ENCODE measurements around the gene ZBTB40.

The ZBTB40 gene

GRCh38 chr1:22552021-22552420 is 100.4 kb downstream of the ZBTB40 start:
- no peak for DNase-seq (ENCODE audit: low read depth in 2 of 3, low spot score in 2 of 3)

GRCh38 chr1:22553104-22553880 is 101.6 kb downstream of the ZBTB40 start:
- DNase-seq (ENCODE audit: low read depth in 2 of 3, low spot score in 2 of 3): no peak

- DNase-seq (ENCODE audit: low read depth in 2 of 3, low spot score in 2 of 3): no peak
These were observed 102.4 kb downstream of the ZBTB40 start for GRCh38 chr1:22553991-22554522.

GRCh38 chr1:22555371-22555656 is 103.7 kb downstream of the ZBTB40 start:
- no peak for DNase-seq (ENCODE audit: low read depth in 2 of 3, low spot score in 2 of 3)

- DNase-seq (ENCODE audit: low read depth in 2 of 3, low spot score in 2 of 3): no peak
These were observed 104.9 kb downstream of the ZBTB40 start for GRCh38 chr1:22556391-22557104.

- DNase-seq (ENCODE audit: low read depth in 2 of 3, low spot score in 2 of 3): no peak
These were observed 105.8 kb downstream of the ZBTB40 start for GRCh38 chr1:22557341-22557950.

- no peak for DNase-seq (ENCODE audit: low read depth in 2 of 3, low spot score in 2 of 3)
These were observed 111.2 kb downstream of the ZBTB40 start, which contains the start of gene EPHA8 for GRCh38 chr1:22562584-22563583. EPHA8 (plus strand) TSS chr1:22563489; CDS start chr1:22563636, 147 bp downstream.

GRCh38 chr1:22563671-22564602 is 112.3 kb downstream of the ZBTB40 start:
- DNase-seq (ENCODE audit: low read depth in 2 of 3, low spot score in 2 of 3): no peak

GRCh38 chr1:22566161-22566560 is 114.5 kb downstream of the ZBTB40 start:
- no peak for DNase-seq (ENCODE audit: low read depth in 2 of 3, low spot score in 2 of 3)

GRCh38 chr1:22567197-22567596 is 115.5 kb downstream of the ZBTB40 start:
- no peak for DNase-seq (ENCODE audit: low read depth in 2 of 3, low spot score in 2 of 3)

GRCh38 chr1:22567994-22568393 is 116.3 kb downstream of the ZBTB40 start:
- no peak for DNase-seq (ENCODE audit: low read depth in 2 of 3, low spot score in 2 of 3)

GRCh38 chr1:22569269-22569668 is 117.6 kb downstream of the ZBTB40 start:
- DNase-seq (ENCODE audit: low read depth in 2 of 3, low spot score in 2 of 3): no peak

GRCh38 chr1:22570140-22570909 is 118.7 kb downstream of the ZBTB40 start:
- DNase-seq (ENCODE audit: low read depth in 2 of 3, low spot score in 2 of 3): no peak

- DNase-seq (ENCODE audit: low read depth in 2 of 3, low spot score in 2 of 3): no peak
These were observed 121.2 kb downstream of the ZBTB40 start for GRCh38 chr1:22572818-22573217.

- no peak for DNase-seq (ENCODE audit: low read depth in 2 of 3, low spot score in 2 of 3)
These were observed 121.6 kb downstream of the ZBTB40 start for GRCh38 chr1:22573237-22573636.

GRCh38 chr1:22575532-22576149 is 124.0 kb downstream of the ZBTB40 start:
- no peak for DNase-seq (ENCODE audit: low read depth in 2 of 3, low spot score in 2 of 3)

GRCh38 chr1:22576150-22576544 is 124.5 kb downstream of the ZBTB40 start:
- DNase-seq (ENCODE audit: low read depth in 2 of 3, low spot score in 2 of 3): no peak

GRCh38 chr1:22576617-22577016 is 125.0 kb downstream of the ZBTB40 start:
- no peak for DNase-seq (ENCODE audit: low read depth in 2 of 3, low spot score in 2 of 3)
